ENCODE measurements around the gene SORCS2.

Gene SORCS2

DNA sequence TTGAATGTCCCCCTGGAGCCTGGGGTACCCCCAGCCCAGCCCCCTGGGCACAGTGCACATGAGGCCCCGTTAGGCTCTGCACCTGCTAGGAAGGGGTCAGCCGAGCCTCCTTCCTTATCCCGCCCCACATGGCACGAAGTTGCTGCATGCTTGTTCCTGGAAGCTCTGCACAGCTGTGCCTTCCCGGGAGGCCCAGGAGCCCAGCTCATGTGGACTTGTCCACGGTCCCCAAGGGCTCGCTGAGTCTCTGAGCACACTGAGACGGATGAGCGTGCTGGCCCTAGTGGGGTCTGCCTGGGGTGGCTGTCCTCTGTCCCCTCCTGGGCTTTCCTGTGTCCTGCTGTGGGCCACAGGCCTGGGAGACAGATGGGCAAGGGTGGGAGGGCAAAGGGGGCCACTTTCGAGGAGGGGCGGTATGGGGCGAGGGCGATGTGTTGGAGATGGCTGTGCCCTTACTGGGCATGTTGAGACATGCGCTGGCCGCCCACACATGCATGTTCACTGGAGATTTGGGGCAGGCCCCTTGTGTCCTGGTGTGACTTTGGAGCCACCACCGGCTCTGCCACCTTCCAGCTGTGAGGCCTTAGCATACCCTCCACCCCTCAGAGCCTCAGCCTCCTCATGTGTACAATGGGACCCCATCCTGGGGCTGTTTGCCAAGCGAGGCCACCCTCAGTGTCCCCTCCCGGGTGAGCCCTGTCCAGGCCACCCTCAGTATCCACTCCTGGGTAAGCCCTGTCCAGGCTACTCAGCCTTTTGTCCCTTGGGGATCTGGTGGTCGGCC lies 509.7 kb downstream of the SORCS2 start:
- Histone ChIP-seq H3F3A (ENCODE audit: control insufficient read depth, insufficient read depth) (no peaks in the 10 kb centered on the region), H4K20me1 (ENCODE audit: control insufficient read depth, insufficient read depth, low read depth, low read length) (no peaks in the 10 kb centered on the region), H3K27ac (ENCODE audit: low read depth, low read length) (no peak overlapping the region), H3K4me3 (ENCODE audit: low read length) (no peak overlapping the region), H3K4me1 (ENCODE audit: control insufficient read depth, low read length) (no peaks in the 10 kb centered on the region), H3K9me3 (ENCODE audit: control insufficient read depth, insufficient read depth, low read length) (no peaks in the 10 kb centered on the region), H3K4me2 (ENCODE audit: low read length) (no peak overlapping the region), H3K27me3 (ENCODE audit: control insufficient read depth, low read length) (no peaks in the 10 kb centered on the region), H3K79me2 (ENCODE audit: control insufficient read depth, low read length) (no peaks in the 10 kb centered on the region), H3K36me3 (ENCODE audit: control insufficient read depth, low read length) (no peaks in the 10 kb centered on the region), H3K9me2 (replicated peaks; ENCODE audit: control insufficient read depth, low read length) (no peaks in the 10 kb centered on the region)
- TF ChIP-seq EZH2phosphoT487 (IDR thresholded peaks at IDR 0.05; ENCODE audit: borderline replicate concordance, low read length): no peak
- TF ChIP-seq, protein P1, sequence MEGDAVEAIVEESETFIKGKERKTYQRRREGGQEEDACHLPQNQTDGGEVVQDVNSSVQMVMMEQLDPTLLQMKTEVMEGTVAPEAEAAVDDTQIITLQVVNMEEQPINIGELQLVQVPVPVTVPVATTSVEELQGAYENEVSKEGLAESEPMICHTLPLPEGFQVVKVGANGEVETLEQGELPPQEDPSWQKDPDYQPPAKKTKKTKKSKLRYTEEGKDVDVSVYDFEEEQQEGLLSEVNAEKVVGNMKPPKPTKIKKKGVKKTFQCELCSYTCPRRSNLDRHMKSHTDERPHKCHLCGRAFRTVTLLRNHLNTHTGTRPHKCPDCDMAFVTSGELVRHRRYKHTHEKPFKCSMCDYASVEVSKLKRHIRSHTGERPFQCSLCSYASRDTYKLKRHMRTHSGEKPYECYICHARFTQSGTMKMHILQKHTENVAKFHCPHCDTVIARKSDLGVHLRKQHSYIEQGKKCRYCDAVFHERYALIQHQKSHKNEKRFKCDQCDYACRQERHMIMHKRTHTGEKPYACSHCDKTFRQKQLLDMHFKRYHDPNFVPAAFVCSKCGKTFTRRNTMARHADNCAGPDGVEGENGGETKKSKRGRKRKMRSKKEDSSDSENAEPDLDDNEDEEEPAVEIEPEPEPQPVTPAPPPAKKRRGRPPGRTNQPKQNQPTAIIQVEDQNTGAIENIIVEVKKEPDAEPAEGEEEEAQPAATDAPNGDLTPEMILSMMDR (IDR thresholded peaks at IDR 0.05; ENCODE audit: low read depth, low read length, poor library complexity, severe bottlenecking): no peak

- Histone ChIP-seq H3K79me2 (ENCODE audit: control insufficient read depth, low read length) (no peaks in the 10 kb centered on the region), H3K36me3 (ENCODE audit: control insufficient read depth, low read length) (no peaks in the 10 kb centered on the region), H3K9me2 (replicated peaks; ENCODE audit: control insufficient read depth, low read length) (no peaks in the 10 kb centered on the region), H3K27ac (ENCODE audit: low read depth, low read length) (no peak overlapping the region), H3K27me3 (ENCODE audit: control insufficient read depth, low read length) (no peaks in the 10 kb centered on the region), H3F3A (ENCODE audit: control insufficient read depth, insufficient read depth) (no peaks in the 10 kb centered on the region), H4K20me1 (ENCODE audit: control insufficient read depth, insufficient read depth, low read depth, low read length) (no peaks in the 10 kb centered on the region), H3K4me1 (ENCODE audit: control insufficient read depth, low read length) (no peaks in the 10 kb centered on the region), H3K4me3 (ENCODE audit: low read length) (no peak overlapping the region), H3K9me3 (ENCODE audit: control insufficient read depth, insufficient read depth, low read length) (no peaks in the 10 kb centered on the region), H3K4me2 (ENCODE audit: low read length) (no peak overlapping the region)
- no peak for TF ChIP-seq EZH2phosphoT487 (IDR thresholded peaks at IDR 0.05; ENCODE audit: borderline replicate concordance, low read length)
- TF ChIP-seq, protein P1 (IDR thresholded peaks at IDR 0.05; ENCODE audit: low read depth, low read length, poor library complexity, severe bottlenecking): no peak
Observed at GRCh38 chr4:7703688-7704087, 511.4 kb downstream of the SORCS2 start.

DNA sequence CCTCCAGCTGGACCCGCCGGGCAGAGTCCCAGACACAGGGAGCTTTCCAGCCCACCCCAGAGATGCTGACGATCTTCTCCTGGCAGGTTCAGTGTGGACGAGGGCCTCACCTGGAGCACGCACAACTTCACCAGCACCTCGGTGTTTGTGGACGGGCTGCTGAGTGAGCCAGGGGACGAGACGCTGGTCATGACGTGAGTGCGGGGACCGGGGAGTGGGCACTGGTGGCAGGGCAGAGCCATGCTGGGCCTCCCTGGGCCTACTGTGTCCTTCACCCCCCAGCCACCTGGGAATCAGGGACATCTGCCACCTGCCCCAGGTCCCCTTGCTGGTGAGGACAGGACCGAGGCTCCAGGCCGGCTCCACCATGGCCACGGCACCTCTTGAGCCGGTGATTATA lies 511.8 kb downstream of the SORCS2 start:
- TF ChIP-seq, protein P1 (IDR thresholded peaks at IDR 0.05; ENCODE audit: low read depth, low read length, poor library complexity, severe bottlenecking): no peak
- TF ChIP-seq EZH2phosphoT487 (IDR thresholded peaks at IDR 0.05; ENCODE audit: borderline replicate concordance, low read length): no peak
- Histone ChIP-seq H4K20me1 (ENCODE audit: control insufficient read depth, insufficient read depth, low read depth, low read length) (no peaks in the 10 kb centered on the region), H3K9me3 (ENCODE audit: control insufficient read depth, insufficient read depth, low read length) (no peaks in the 10 kb centered on the region), H3K9me2 (replicated peaks; ENCODE audit: control insufficient read depth, low read length) (no peaks in the 10 kb centered on the region), H3K27ac (ENCODE audit: low read depth, low read length) (no peak overlapping the region), H3K36me3 (ENCODE audit: control insufficient read depth, low read length) (no peaks in the 10 kb centered on the region), H3K4me2 (ENCODE audit: low read length) (no peak overlapping the region), H3K4me3 (ENCODE audit: low read length) (no peak overlapping the region), H3K27me3 (ENCODE audit: control insufficient read depth, low read length) (no peaks in the 10 kb centered on the region), H3K4me1 (ENCODE audit: control insufficient read depth, low read length) (no peaks in the 10 kb centered on the region), H3F3A (ENCODE audit: control insufficient read depth, insufficient read depth) (no peaks in the 10 kb centered on the region), H3K79me2 (ENCODE audit: control insufficient read depth, low read length) (no peaks in the 10 kb centered on the region)

Measured in DOHH2 (cell line).